ENCODE measurements around the gene ANTXR1.

The ANTXR1 gene

GRCh38 chr2:69030800-69031428, 17.9 kb downstream of the ANTXR1 start:
- no peaks in the 10 kb centered on the region for H3K27me3 ChIP-seq (ENCODE audit: insufficient read depth, low read depth)
- H3K9ac ChIP-seq, result no peak overlapping the region
- no peaks in the 10 kb centered on the region for H3K4me1 ChIP-seq (ENCODE audit: low read depth, poor library complexity, severe bottlenecking)
- H3K36me3 ChIP-seq (ENCODE audit: insufficient read depth), result no peaks in the 10 kb centered on the region
- no peak overlapping the region for H3K4me2 ChIP-seq
- H3K4me3 ChIP-seq (IDR thresholded peaks at IDR 0.05; ENCODE audit: insufficient read depth, low read depth, low read length), result no peak overlapping the region
- no peak overlapping the region for H3K27ac ChIP-seq
- H2AFZ ChIP-seq (ENCODE audit: low read depth), result no peak overlapping the region
- no peak for TF ChIP-seq CTCF (conservative IDR thresholded peaks at IDR 0.05; ENCODE audit: low read depth, low read length)
- H4K20me1 ChIP-seq (ENCODE audit: insufficient read depth), result no peaks in the 10 kb centered on the region
- no peaks in the 10 kb centered on the region for H3K79me2 ChIP-seq (ENCODE audit: insufficient read depth, low read depth)

GRCh38 chr2:69031466-69031865, 18.5 kb downstream of the ANTXR1 start:
- H3K9ac ChIP-seq, result no peak overlapping the region
- no peak overlapping the region for H3K4me2 ChIP-seq
- H3K36me3 ChIP-seq (ENCODE audit: insufficient read depth), result no peaks in the 10 kb centered on the region
- no peaks in the 10 kb centered on the region for H4K20me1 ChIP-seq (ENCODE audit: insufficient read depth)
- H2AFZ ChIP-seq (ENCODE audit: low read depth), result no peak overlapping the region
- H3K79me2 ChIP-seq (ENCODE audit: insufficient read depth, low read depth), result no peaks in the 10 kb centered on the region
- no peak for TF ChIP-seq CTCF (conservative IDR thresholded peaks at IDR 0.05; ENCODE audit: low read depth, low read length)
- no peaks in the 10 kb centered on the region for H3K27me3 ChIP-seq (ENCODE audit: insufficient read depth, low read depth)
- H3K27ac ChIP-seq, result no peak overlapping the region
- H3K4me1 ChIP-seq (ENCODE audit: low read depth, poor library complexity, severe bottlenecking), result no peaks in the 10 kb centered on the region
- H3K4me3 ChIP-seq (IDR thresholded peaks at IDR 0.05; ENCODE audit: insufficient read depth, low read depth, low read length), result no peak overlapping the region

DNA sequence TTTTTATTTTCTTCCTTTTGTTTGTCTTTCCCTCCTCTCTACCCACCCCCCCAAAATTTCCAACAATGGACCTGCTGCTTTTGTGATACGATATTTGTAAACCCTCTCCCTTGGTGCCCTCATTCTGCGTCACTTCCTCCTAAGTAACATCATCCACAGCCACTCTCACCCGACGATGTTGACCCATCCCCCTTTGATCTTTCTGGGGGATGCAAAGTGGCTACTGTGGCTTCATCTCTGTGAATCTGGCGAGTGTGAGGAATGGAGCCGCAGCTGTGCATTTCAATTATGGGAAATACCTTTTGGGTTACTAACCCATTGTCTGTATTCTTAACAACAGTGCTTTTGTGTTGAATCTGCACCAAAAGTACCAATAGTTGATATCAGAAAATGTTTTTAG, 19.4 kb downstream of the ANTXR1 start:
- Histone ChIP-seq H3K79me2 (ENCODE audit: insufficient read depth, low read depth) (no peaks in the 10 kb centered on the region), H3K4me2 (no peak overlapping the region), H3K4me1 (ENCODE audit: low read depth, poor library complexity, severe bottlenecking) (no peaks in the 10 kb centered on the region)

DNA sequence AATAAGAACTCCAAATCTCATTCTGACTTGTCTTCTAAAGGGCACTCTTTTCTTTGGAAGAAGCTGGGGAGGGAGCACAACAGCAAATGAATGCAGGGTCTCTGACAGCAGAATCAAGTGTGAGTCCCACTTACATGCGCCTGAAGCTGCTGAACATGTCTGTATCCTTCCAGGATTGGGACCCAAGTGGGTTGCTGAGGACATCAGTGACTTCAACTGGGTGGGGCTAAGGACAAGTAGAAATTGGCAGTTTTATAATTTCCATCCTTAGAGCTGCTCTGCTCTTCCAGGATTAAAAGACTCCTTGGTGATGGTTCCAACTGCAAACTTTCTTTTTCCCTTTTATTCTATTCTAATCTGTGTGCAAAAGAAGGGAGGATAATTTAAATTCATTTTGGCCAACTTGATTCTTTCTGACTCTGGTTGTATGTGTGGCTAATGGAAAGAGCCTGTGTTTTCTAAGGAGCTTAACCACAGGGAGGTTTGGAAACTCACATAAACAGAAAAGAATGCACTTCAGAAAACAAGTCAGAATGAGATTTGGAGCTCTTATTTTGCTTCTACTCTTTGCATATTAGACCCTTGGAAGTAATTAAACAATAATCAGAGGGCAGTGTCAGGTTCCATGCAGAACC, 20.6 kb downstream of the ANTXR1 start:
- no peak overlapping the region for H3K27ac ChIP-seq
- H3K4me1 ChIP-seq (ENCODE audit: low read depth, poor library complexity, severe bottlenecking), result no peaks in the 10 kb centered on the region
- H3K9ac ChIP-seq, result no peak overlapping the region
- no peaks in the 10 kb centered on the region for H3K27me3 ChIP-seq (ENCODE audit: insufficient read depth, low read depth)
- no peak overlapping the region for H2AFZ ChIP-seq (ENCODE audit: low read depth)
- H4K20me1 ChIP-seq (ENCODE audit: insufficient read depth), result no peaks in the 10 kb centered on the region
- no peaks in the 10 kb centered on the region for H3K79me2 ChIP-seq (ENCODE audit: insufficient read depth, low read depth)
- no peak for TF ChIP-seq CTCF (conservative IDR thresholded peaks at IDR 0.05; ENCODE audit: low read depth, low read length)
- H3K4me3 ChIP-seq (IDR thresholded peaks at IDR 0.05; ENCODE audit: insufficient read depth, low read depth, low read length), result no peak overlapping the region
- H3K36me3 ChIP-seq (ENCODE audit: insufficient read depth), result no peaks in the 10 kb centered on the region
- no peak overlapping the region for H3K4me2 ChIP-seq

More for the DNA sequence above, 19.4 kb downstream of the ANTXR1 start:
- TF ChIP-seq CTCF (conservative IDR thresholded peaks at IDR 0.05; ENCODE audit: low read depth, low read length), result no peak
- Histone ChIP-seq H3K36me3 (ENCODE audit: insufficient read depth) (no peaks in the 10 kb centered on the region), H3K27me3 (ENCODE audit: insufficient read depth, low read depth) (no peaks in the 10 kb centered on the region), H3K9ac (no peak overlapping the region), H2AFZ (ENCODE audit: low read depth) (no peak overlapping the region), H3K27ac (no peak overlapping the region), H4K20me1 (ENCODE audit: insufficient read depth) (no peaks in the 10 kb centered on the region), H3K4me3 (IDR thresholded peaks at IDR 0.05; ENCODE audit: insufficient read depth, low read depth, low read length) (no peak overlapping the region)

Data from KMS-11 (cell line).